ENCODE results near the gene RUVBL2. TPM values are rescaled to one million over a fixed set of nuclear protein-coding genes. Genes with fewer than 3 reads are reported as not detected.

Gene RUVBL2
- total and polyA plus RNA-seq, 9 donors = 11.4 to 101 (median 53.4) TPM

DNA sequence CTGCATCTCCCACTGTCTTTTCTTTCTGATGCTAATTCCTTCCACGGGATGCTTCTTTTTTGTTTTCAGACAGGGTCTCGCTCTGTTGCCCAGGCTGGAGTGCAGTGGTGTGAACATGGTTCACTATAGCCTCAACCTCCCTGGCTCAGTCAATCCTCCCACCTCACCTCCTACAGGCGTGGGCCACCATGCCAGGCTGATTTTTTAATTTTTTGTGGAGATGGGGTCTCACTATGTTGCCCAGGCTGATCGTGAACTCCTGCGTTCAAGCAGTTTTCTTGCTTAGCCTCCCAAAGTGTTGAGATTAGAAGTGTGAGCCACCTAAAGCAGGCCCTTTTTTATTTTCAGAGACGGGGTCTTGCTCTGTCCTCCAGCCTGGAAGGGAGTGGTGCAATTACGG is 5.4 kb upstream of the RUVBL2 start:
- Histone ChIP-seq H3K27ac (no peak overlapping the region), H3K4me3 (no peak overlapping the region), H3K36me3 (no peaks in the 10 kb centered on the region), H3K4me1 (ENCODE audit: insufficient read depth) (peaks cover 12% of the 10 kb centered on the region), H3K27me3 (no peaks in the 10 kb centered on the region), H3K9me3 (no peaks in the 10 kb centered on the region)
- TF ChIP-seq POLR2A (IDR thresholded peaks at IDR 0.05) (no peak), EP300 (IDR thresholded peaks at IDR 0.05) (no peak), CTCF (IDR thresholded peaks at IDR 0.05) (no peak)
- DNase-seq = no peak
- intact Hi-C loops (cut with DNase I) = no loop called here
- 91 to 97% (median 94%) methylated on average over 7 of the region's 7 CpGs for WGBS, 3 donors

GRCh38 chr19:48988860-48989259 is 4.8 kb upstream of the RUVBL2 start:
- H3K9me3 ChIP-seq = no peaks in the 10 kb centered on the region
- intact Hi-C loops (cut with DNase I) = no loop called here
- no peak overlapping the region for H3K4me3 ChIP-seq
- H3K27me3 ChIP-seq = no peaks in the 10 kb centered on the region
- peaks cover 12% of the 10 kb centered on the region for H3K4me1 ChIP-seq (ENCODE audit: insufficient read depth)
- no peak for DNase-seq
- WGBS, 3 donors = 89 to 95% (median 94%) methylated on average over 9 of the region's 9 CpGs
- no peak overlapping the region for H3K27ac ChIP-seq
- TF ChIP-seq CTCF (IDR thresholded peaks at IDR 0.05) (no peak), POLR2A (IDR thresholded peaks at IDR 0.05) (no peak), EP300 (IDR thresholded peaks at IDR 0.05) (no peak)
- no peaks in the 10 kb centered on the region for H3K36me3 ChIP-seq

DNA sequence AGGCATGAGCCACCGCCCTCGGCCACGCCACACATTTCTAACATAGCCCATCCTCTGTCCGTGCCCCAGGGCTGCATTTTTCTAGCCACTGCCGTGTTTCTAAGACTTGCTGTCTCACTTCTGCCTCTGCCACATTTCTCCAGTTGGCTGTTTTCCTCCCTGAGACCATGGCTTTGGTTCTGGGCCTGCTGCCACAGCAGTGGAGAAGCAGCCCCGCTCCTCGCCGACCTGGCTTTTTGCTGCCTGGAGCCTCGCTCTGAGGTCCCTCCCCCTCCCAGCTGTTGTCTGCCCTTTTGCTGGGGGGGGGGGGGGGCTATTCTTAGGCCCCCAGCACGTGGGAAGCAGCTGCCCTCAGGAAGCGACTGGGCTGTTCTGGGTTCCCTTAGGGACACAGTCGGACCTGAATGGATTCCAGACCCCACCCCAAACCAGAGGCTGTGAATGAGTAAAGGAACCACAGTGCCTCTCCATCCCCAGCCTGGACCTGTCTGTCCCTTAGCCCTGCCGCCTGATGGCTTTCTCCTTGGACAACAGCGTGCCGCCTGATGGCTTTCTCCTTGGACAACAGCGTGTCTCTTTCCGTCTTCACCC is 3.9 kb upstream of the RUVBL2 start:
- TF ChIP-seq EP300 (IDR thresholded peaks at IDR 0.05) (no peak), CTCF (IDR thresholded peaks at IDR 0.05) (no peak), POLR2A (IDR thresholded peaks at IDR 0.05) (no peak)
- 61 to 66% (median 65%) methylated on average over 17 of the region's 17 CpGs for WGBS, 3 donors
- H3K27me3 ChIP-seq = no peaks in the 10 kb centered on the region
- no peak overlapping the region for H3K27ac ChIP-seq
- no peak for DNase-seq
- H3K4me3 ChIP-seq = no peak overlapping the region
- intact Hi-C loops (cut with DNase I) = no loop called here
- H3K9me3 ChIP-seq = no peaks in the 10 kb centered on the region
- H3K4me1 ChIP-seq (ENCODE audit: insufficient read depth) = peaks cover 14% of the 10 kb centered on the region
- no peaks in the 10 kb centered on the region for H3K36me3 ChIP-seq

DNA sequence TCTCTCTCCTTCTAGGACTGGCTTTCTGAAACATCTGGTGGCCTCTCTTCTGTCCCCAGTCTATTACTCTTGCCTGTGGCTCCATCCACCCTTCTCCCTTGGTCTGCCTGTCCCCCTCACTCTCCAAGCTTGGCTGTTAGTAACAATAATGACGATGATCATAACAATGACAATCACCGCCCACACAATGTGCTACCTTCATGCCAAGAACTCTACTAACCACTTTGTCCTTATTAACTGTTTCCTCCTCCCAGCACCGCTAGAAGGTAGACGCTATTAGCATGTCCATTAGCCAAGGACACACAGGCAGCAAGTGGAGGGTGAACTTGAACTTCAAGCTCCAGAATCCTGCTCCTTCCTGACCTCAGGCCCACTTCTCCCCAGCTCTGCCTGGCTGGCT is 3.3 kb upstream of the RUVBL2 start:
- TF ChIP-seq CTCF (IDR thresholded peaks at IDR 0.05) (no peak), EP300 (IDR thresholded peaks at IDR 0.05) (no peak), POLR2A (IDR thresholded peaks at IDR 0.05) (no peak)
- Histone ChIP-seq H3K27me3 (no peaks in the 10 kb centered on the region), H3K36me3 (no peaks in the 10 kb centered on the region), H3K27ac (no peak overlapping the region), H3K9me3 (no peaks in the 10 kb centered on the region), H3K4me1 (ENCODE audit: insufficient read depth) (peaks cover 16% of the 10 kb centered on the region), H3K4me3 (no peak overlapping the region)
- DNase-seq = no peak
- intact Hi-C loops (cut with DNase I) = no loop called here
- 55 to 59% (median 57%) methylated on average over 4 of the region's 4 CpGs for WGBS, 3 donors
